Ureter (tissue), 1 donor: ENCODE measurements around the gene JAK3. TPM values are rescaled to one million over a fixed set of nuclear protein-coding genes. Genes with fewer than 3 reads are reported as not detected.
"Not testable (repeated sequence)": the region's sequence is repeated elsewhere in the genome, so short reads cannot be mapped to it uniquely, and the experiment has no call there.

Experiments
- DNase-seq: peaks from one replicate; pipeline ENCODE4 v3.0.0-alpha.2; 2020; ENCODE audit warnings: low spot score
- total RNA-seq: library from RNA; stranded (reverse); gene quantifications from one replicate; pipeline ENCODE4 v1.2.4, GENCODE V29; 2023
- donor health status: DM: yes; HTN: yes; CAD: no.

Gene JAK3
- total RNA-seq, 1 donor from 2014 or later = 16.8 TPM

DNA sequence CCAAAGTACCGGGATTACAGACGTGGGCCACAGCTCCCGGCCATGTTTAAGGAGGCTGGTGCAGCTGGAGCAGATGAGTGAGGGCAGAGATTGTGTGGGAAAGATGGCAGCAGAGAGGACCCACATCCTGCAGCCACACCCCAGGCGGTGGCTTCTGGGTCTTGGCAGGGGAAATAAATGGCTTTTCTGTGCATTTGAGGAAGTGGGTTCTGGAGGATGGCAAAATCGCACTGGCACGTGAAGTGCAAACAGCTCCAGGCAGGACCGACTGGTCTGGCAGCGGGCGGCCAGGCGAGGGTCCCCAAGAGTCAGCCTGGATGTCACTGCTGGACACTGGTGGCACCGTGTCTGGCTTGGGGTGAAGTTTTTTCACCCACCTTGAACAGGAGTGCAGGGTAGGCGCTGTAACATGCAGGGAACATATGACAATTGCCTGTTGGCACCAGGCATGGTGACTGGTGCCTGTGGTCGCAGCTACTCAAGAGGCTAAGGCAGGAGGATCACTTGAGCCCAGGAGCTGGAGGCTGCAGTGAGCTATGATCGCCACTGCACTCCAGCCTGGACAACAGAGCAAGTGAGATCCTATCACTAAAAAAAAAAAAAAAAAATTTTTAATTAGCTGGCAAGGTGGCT lies 44.4 kb downstream of the JAK3 start:
- DNase-seq = no peak

DNA sequence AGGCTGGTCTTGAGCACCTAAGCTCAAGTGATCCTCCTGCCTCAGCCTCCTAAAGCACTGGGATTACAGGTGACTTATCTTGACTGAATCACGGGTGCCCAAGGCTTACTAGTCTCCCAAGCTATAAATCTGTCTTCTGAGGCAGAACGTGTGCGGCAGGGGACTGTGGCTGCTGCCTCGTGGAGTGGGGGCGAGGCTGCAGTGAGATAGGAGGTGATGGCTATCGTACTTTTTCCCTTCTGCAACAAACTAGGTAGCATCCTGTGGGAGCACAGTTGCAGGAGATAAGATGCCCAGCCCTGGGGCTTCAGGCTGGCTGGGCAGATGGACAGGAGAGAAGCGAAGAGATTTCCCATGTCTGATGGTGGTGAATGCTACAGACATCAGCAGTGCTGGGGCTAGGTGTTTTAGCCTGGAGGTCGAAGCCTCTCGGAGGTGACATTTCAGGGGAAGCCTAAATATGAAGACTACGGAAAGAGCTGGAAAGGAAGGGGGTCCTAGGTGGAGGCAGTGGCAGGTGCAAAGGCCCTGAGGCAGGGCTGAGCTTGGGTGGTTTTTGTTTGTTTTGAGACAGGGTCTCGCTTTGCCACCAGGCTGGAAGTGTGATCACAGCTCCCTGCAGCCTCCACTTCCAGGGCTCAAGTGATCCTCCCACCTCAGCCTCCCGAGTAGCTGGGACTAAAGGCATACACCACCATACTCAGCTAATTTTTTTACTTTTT lies 45.5 kb downstream of the JAK3 start:
- no peak for DNase-seq

DNA sequence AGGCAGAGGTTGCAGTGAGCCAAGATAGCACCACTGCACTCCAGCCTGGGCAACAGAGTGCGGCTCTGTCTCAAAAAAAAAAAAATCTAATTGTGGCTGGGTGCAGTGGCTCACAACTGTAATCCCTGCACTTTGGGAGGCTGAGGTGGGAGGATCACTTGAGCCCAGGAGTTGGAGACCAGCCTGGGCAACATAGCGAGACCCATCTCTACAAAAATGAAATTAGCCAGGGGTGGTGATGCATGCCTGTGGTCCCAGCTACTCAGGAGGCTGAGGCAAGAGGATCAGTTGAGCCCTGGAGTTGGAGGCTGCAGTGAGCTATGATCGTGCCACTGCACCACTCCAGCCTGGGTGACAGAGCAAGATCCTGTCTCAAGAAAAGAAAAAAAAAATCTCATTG lies 49.2 kb downstream of the JAK3 start:
- DNase-seq = not testable (repeated sequence)

DNA sequence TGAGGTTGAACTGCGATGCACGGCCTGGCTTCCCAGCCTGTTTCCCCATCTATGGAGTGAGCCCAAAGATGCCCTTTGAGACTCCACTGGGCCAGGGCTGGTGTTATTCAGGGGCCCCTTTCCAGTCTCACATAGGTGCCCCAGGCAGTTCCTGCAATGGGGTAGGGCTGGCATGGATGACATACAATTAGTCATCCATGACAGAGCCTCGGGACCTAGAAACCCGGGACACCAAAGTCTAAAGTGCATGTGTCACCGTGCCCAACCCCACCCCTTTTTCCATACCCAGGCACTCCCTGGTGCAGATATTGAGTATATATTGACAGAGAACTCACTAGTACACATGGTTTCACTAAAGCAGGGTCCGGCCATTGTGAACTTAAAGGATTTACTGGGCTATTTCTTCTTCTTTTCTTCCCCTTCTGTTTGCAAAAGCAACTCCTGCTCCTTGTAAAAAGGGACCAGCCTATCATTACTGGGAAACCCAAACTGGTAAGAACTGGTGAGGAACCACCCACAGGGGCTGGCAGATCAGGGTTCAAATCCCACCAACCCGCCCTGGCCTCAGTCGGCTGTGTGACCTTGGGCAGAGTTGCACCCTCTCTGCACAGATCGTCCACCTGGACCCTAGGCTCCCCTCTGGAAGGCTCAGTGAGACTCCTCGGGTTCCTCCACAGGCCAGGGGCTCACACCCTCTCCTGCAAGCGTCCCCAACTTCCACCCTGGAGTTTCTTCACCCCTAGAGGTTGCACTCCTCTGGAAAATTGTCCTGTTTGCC lies 50.2 kb downstream of the JAK3 start:
- DNase-seq = peak; percentile 77

DNA sequence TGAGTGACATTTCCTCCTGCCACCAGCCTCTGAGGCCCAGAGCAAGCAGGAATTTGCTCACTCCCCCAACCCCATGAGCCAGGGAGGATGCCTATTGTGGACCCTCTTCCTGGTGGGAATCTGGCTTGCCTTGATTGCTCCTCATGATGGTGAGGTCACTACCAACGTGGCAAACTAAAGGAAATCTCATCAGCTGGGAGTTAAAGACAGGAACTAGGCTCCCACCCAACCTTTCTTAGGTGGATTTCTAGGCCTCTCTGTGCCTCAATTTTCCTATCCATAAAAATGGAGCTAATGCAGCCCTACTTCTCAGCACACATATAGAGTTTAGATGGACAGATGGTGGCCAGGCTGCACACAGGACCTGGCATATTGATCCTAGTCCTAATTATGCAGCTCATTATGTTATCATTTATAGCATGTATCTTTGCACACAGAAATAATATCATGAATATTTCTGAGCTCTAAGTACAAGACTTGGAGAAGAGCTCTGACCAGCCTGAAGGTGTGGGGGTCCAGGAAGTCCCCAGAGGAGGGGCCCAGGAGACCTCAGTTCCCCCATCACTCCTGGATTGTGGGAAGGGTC lies 50.9 kb downstream of the JAK3 start:
- DNase-seq = no peak

DNA sequence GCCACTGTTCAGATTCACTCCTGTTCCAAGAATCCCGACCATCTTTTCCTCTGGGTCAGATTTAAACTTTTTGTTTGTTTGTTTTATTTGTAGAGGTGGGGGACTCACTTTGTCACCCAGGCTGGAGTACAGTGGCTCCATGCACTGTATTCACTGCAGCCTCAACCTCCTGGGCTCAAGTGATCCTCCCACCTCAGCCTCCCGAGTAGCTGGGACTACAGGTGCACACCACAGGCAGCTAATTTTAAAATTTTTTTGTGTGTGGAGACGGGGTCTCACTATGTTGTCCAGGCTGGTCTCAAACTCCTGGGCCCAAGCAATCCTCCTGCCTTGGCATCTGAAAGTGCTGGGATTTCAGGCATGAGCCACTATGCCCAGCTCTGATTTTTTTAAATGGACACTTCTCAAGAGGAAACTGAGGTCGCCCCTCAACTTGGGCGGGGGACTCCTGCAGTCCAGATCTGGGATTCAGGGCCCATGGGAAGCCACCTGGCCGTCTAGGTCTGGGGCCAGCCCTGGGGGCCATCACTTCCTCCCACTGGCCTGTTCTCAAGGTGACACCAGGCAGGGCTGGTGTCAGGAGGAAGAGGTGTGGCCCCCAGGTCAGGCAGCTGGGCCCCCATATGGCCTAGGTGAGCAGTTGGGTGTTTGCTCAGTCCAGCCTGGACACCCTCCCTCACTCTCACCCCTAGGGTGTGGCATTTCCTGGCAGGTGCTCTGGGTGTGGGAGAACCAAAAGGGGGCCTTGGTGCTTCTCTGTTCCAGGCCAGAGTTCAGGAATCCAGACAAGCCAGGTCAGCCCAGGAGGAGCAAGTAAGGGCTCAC lies 51.6 kb downstream of the JAK3 start:
- DNase-seq = peak; percentile 85

DNA sequence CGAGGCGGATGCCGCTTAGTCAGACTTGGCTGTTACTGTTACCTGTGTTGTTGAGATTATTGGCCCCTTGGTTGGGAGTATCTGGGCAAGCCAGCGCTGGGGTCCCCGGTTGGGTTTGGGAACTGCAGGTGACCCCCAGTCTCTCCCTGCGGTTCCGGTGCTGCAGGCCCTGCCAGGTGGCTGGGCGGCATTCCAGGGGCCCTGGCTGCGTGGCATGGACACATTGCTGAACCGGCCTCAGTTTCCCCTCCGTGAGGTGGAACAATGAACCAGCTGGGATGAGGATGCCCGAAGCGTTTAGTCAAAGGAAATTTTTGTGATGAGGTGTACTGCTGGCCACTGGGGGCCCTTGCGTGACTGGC lies 52.3 kb downstream of the JAK3 start:
- no peak for DNase-seq

DNA sequence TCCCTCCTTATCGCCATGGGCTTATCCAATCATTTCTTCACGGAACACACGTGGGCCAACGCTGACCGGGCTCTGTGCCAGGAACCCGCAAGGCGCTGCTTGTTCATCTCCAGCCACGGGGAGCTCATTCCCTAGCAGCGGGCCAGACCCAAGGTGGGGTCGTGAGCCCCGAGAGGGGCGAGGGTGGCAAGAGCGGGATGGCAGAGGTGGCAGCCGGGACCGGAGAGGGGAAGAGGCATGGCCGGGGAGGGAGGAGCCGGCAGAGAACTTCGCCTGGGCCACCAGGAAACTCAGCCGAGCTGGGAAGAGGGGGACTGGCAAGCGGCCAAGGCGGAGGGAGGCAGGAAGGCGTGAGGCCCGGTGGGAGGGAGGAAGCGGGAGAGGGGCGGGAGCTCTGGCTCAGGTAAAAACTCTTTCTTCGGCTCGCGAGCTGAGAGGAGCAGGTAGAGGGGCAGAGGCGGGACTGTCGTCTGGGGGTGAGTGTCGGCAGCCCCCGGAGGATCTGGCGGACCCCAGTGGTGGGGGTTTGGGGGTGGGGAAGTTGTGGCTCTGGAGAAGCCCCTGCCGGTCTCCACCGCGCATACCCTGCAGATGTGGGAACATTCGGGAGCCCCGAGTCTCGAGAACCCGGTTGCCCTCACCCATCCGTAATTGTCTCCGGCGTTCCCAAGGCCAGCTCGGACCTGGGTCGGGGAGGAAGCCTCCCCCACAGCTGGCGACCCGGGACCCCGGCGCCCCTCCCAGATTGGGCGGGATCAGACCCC lies 52.9 kb downstream of the JAK3 start, which contains the start of gene B3GNT3:
B3GNT3 (plus strand) TSS at position 408 of the 764 bp plus-strand sequence. CDS start 12,670 bp downstream, outside the sequence.
- DNase-seq = peak; percentile 90

DNA sequence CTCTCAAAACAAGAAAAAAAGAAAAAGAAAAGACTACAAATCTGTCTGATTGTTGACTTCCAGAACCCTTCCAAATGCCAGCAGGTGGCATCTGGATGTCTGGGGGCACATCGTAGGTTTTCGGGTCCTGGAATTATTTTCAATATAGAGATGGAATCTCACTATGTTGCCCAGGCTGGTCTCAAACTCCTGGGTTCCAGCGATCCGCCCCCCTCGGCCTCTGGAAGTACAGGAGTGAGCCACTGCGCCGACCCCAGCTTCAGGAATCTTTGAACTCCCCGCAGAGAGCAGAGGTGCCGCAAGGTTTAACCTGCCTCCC lies 53.4 kb downstream of the JAK3 start:
- no peak for DNase-seq

DNA sequence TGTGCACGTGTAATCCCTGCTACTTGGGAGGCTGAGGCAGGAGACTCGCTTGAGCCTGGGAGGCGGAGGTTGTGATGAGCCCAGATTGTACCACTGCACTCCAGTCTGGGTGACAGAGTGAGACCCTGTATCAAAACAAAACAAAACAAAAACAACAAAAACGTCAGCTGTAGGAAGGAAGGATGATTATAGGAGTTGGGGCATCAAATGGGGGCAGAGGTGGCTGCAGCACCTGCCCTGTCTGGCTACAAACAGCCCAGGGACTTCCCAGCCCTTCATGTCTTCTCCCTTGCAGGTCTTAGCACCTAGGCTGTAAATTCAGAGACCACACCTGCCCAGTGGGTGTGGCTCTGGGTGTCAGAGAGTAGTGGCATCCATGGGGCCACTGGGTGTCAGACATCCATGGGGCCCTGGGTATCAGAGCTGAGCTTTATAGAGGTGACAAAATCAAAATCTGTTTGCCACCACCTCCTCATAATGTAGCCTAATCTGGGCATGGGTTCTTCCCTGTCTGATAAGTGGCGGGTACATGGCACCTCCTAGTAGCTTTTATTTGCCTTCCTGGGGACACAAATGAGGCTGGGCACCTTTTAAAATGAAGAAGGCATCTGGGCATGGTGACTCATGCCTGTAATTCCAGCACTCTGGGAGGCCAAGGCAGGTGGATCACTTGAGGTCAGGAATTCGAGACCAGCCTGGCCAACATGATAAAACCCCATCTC lies 57.6 kb downstream of the JAK3 start:
- DNase-seq = no peak

DNA sequence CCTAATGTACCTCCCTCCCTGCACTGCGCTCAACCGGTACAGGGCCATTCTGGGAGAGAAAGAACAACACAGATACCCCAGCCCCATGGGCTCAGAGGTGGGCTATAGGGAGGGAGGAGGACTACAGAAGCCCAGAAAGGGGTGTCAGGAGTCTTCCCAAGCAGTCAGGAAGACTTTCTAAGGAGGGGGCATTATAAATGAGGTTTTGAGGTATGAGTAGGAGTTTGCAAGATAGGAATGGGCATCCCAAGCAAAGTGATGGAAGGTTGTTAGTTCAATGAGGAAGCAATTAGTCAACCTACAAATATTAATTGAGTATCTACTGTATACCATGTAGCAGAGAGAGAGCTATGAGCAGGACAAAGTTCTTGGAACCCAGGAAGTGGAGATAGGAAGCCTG lies 59.1 kb downstream of the JAK3 start:
- no peak for DNase-seq

DNA sequence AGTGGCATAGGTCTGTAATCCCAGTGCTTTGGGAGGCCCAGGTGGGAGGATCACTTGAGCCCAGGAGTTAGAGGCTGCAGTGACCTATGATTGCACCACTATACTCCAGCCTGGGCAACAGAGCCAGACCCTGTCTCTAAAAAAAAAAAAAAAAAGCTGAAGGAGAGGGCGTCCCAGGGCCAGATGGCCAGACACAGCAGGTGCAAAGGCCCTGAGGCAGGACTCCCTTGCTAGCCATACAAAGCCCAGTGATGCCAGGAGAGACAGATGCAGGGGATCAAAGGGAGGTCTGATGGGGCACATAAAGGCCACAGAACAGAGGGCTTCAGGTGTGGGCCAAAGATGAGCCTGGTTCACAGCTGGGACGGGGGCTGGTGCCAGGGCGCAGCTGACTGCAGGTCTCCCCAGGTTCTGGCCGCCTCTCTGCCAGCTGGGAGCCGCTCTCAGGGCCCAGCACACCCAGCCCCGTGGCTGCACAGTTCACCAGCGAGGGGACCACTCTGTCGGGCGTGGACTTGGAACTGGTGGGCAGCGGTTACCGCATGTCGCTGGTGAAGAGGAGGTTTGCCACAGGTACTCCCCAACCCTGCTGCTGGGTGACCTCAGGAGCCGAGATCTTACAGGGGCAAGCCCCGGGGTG lies 60.4 kb downstream of the JAK3 start:
- no peak for DNase-seq

DNA sequence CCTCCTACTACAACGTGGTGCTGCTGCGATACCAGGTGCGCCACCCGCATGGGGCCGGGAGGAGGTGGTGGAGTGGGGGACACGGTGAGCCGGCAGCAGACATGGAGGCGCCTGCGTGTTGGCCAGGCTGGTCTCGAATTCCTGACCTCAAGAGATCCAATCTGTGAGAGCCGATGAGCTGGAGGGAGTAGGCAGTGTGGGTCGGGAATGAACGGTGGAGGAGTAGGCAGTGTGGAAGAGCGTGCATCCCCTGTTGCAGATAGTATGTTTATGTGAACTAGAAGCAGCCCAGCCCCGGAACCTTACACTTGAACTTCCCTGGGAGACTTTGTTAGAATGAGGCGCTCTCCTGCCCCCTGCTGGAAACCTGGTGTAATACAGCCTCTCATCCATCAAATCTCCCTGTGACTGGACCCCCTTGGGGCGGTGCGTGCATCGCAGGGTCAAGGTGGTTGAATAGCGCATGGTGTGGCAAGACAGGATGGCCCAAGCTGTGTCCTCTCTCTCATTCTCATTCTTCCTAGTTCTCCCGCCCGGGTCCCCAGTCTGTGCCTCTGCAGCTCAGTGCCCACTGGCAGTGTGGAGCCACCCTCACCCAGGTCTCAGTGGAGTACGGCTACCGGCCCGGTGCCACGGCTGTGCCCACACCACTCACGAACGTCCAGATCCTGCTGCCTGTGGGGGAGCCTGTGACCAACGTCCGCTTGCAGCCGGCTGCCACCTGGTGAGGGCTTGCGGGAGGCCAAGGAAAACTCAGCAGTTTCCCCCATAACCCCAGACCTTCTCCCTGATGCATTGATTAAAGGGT lies 63.4 kb downstream of the JAK3 start:
- peak; percentile 76 for DNase-seq

DNA sequence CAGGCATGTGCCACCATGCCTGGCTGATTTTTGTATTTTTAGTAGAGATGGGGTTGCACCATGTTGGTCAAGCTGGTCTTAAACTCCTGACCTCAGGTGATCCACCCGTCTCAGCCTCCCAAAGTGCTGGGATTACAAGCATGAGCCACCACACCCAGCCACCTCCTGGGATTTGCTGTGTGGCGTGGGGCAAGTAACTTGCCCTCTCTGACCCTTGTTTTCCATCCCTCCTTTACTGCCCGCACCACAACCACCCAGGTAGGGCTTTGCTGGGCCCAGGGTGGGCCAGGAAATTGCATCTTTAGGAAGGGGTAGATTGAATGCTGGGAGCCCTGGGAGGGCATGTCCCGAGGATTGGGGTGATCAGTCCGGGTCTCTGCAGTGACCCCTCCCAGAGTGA lies 64.1 kb downstream of the JAK3 start:
- not testable (repeated sequence) for DNase-seq

DNA sequence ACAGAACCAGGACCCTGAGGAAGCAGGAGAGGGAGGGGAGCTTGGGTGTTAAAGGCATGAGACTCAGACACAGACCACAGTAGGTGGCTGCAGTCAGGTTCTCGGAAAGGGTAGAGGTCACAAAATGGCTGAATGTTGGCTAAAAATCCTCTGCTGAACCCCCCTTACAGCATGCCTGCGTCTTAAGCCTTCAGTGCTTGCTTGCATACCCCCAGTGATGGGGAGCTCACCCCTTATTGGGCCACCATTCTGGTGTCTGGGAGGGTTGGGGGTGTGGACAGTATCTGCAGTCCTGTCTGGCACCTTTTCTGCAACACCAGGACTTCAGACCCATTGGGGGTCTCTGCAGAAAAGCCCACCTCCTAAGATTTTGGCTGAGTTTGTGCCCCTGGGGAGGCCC lies 67.0 kb downstream of the JAK3 start:
- DNase-seq = no peak

DNA sequence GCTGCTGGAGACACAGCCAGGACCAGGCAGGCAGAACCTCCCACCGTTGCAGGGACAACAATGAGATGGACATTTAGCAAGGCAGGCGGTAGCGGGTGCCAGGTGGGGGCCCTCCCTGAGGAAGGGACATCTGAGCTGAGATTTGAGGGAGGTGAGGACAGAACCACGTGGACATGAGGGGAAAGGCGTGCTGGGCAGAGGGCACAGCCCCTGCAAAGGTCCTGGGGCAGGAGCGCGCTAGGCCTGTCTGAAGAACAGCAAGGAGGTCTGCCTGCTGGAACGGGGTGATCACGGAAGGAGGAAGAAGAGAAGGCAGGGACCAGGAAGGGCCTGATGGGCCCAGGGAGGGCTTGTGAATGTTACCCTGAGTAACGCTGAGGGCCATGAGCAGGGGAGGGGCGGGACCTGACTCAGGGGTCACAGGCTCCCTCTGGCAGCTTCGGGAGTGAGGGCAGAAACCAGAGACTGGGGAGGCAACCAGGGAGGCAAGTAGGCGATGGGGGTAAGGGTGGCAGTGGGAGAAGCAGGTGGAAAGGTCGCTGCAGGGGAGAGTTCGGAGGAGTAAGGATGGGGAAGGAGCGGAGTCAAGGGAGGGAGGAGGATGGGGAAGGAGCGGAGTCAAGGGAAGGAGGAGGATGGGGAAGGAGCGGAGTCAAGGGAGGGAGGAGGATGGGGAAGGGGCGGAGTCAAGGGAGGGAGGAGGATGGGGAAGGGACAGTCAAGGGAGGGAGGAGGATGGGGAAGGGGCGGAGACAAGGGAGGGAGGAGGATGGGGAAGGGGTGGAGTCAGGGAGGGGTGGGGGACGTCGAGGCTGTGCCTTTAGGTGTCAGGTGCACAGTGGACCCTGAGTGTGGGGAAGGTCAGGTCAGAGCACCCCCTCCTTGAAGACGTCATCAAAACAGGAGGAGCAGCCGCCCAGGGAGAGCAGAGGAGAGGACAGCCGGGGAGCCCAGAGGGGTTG lies 68.5 kb downstream of the JAK3 start:
- peak; percentile 64 for DNase-seq

DNA sequence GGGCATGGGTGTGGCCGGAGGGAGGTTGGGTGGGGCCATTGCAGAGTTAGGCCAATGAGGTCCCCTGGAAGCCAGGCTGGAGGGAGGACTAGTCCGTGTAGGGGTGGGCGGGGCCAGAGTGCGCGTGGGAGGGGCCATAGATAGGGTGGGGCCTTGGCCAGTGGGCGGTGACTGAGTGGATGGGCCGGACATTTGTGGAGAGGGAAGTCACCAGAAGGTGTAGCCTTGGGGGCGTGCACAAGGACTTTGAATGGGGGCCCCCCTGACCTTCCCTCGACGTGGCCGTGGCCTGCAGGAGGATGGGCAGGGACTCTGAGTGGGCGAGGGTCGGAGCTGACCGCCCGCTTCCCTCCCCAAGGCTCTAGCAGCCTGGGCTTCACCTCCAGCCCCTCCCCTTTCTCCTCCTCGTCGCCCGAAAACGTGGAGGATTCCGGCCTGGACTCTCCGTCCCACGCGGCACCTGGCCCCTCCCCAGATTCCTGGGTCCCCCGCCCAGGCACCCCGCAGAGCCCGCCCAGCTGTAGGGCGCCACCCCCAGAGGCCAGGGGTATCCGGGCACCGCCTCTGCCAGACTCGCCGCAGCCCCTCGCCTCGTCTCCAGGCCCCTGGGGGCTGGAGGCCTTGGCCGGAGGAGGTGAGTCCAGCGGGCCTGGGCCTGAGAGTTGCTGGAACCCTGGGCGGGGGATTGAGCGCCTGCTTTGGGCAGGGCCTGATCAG lies 69.4 kb downstream of the JAK3 start:
- peak; percentile 79 for DNase-seq
